Epithelial cell of proximal tubule (primary cell): ENCODE results near the gene RYR2. TPM values are rescaled to one million over a fixed set of nuclear protein-coding genes. Genes with fewer than 3 reads are reported as not detected.
A peak's percentile ranks its signal among the peaks of the same experiment; 100 is the strongest.

Source experiments
- DNase-seq: peaks from one replicate; pipeline ENCODE4 v3.0.0-alpha.2; 2011; ENCODE audit warnings: low read depth
- H3K4me3 ChIP-seq: 2 replicates; pipeline ENCODE4 v1.5.1; 2011; ENCODE audit warnings: low read depth, mild to moderate bottlenecking, low read length
- total RNA-seq: library from RNA; depleted of rRNA; stranded (reverse); fragments of >200 nt; gene quantifications from 2 replicates; pipeline ENCODE4 v1.2.3, GENCODE V29; 2015
- TF ChIP-seq, protein P1 (sequence below): conservative IDR thresholded peaks from 2 replicates; pipeline ENCODE4 v1.5.1; 2012; ENCODE audit warnings: low read depth, mild to moderate bottlenecking, low read length

The RYR2 gene
- total RNA-seq, 1 donor from 2014 or later, result 0.63 TPM

DNA sequence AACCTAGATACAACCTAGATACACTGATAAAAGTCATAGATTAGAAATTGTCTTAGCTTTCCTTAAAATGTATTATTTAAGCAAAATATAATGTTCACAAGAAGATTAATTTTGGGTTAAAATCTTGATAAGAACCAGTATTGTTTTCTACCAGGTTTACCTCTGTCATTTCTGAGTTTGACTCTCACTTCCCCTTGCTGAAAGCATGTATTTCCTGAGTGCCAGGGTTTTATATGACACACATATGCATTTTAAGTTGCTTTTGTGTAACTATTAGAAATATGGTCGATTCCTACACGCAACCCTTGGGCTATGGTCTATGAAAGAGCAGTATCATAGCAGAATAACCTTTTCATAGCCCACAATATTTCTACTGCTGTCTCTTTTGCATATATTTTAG is 497.1 kb downstream of the RYR2 start:
- TF ChIP-seq, protein P1, sequence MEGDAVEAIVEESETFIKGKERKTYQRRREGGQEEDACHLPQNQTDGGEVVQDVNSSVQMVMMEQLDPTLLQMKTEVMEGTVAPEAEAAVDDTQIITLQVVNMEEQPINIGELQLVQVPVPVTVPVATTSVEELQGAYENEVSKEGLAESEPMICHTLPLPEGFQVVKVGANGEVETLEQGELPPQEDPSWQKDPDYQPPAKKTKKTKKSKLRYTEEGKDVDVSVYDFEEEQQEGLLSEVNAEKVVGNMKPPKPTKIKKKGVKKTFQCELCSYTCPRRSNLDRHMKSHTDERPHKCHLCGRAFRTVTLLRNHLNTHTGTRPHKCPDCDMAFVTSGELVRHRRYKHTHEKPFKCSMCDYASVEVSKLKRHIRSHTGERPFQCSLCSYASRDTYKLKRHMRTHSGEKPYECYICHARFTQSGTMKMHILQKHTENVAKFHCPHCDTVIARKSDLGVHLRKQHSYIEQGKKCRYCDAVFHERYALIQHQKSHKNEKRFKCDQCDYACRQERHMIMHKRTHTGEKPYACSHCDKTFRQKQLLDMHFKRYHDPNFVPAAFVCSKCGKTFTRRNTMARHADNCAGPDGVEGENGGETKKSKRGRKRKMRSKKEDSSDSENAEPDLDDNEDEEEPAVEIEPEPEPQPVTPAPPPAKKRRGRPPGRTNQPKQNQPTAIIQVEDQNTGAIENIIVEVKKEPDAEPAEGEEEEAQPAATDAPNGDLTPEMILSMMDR, result no peak
- no peak overlapping the region for H3K4me3 ChIP-seq
- DNase-seq, result no peak

GRCh38 chr1:237542525-237543418 is 500.8 kb downstream of the RYR2 start:
- no peak for DNase-seq
- no peak overlapping the region for H3K4me3 ChIP-seq
- TF ChIP-seq, protein P1, result no peak

DNA sequence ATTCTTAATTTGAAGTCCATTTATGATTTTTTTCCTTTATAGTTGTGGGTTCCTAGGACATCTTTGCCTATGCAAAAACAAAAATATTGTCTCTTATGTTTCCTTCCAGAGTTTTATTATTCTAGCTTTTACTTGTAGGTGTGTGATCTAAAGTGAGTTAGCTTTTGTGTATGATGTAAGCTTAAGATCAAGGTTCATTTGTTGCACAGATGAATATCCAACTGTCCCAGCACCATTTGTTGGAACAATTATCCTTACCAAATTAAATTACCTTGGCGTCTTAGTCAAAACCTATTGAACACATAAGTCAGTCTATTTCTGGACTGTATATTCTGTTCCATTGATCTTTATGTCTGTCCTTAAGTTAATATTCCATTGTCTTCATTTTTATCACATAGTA is 511.1 kb downstream of the RYR2 start:
- H3K4me3 ChIP-seq, result no peak overlapping the region
- TF ChIP-seq, protein P1, result no peak
- DNase-seq, result no peak

GRCh38 chr1:237556911-237557310 is 514.9 kb downstream of the RYR2 start:
- TF ChIP-seq, protein P1, result no peak
- H3K4me3 ChIP-seq, result no peak overlapping the region
- no peak for DNase-seq

DNA sequence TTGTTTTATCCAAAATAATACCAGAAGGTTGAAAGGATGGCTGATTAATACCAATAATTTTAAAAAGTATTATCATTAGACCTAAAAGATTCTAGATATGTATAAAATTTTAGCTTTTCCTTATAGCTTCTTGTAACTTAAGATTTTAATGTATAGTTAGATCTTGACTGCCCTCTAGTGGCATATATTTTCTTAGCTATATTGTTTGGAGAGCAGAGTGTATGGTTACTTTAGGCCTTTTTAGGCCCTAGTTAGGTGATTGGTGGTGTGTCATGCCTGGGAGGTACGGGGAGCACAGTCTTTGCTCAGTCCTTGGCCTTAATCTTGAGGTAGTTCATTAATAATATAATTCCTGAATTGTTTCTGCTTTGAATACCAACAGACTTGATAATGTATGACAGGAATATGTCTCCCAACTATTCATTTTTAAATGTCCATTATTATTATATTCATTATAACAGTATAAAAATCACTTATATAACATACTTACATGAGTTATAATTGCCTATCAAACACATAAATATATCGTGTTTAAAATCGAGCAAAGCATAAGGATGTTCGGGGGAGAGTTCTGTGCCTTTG is 520.3 kb downstream of the RYR2 start:
- TF ChIP-seq, protein P1, result peak; percentile 61

DNA sequence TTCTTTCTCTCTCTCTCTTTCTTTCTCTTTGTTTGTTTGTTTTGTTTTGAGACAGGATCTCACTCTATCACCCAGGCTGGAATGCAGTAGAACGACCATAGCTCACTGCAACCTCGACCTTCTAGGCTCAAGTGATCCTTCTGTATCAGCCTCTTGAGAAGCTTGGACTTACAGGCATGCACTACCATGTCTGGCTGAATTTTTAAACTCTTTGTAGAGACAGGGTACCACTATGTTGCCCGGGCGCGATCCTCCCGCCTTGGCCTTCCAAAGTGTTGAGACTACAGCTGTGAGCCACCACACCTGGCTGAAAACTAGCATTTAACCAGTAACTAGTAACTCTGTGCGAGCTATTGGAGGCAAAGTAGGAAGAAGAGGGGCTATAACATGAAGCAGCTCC is 523.3 kb downstream of the RYR2 start:
- H3K4me3 ChIP-seq, result no peak overlapping the region
- DNase-seq, result no peak
- TF ChIP-seq, protein P1, result no peak

More for the DNA sequence above, 520.3 kb downstream of the RYR2 start:
- peak; percentile 22 for DNase-seq
- H3K4me3 ChIP-seq, result no peak overlapping the region

GRCh38 chr1:237566581-237566980 is 524.6 kb downstream of the RYR2 start:
- H3K4me3 ChIP-seq, result no peak overlapping the region
- TF ChIP-seq, protein P1, result no peak
- DNase-seq, result no peak
